HL-60 (cell line): ENCODE measurements around the gene ARPC1B.
"Not testable (repeated sequence)": the region's sequence is repeated elsewhere in the genome, so short reads cannot be mapped to it uniquely, and the experiment has no call there.

Experiments used
- DNase-seq, 2 experiments: peaks; one replicate each; pipeline ENCODE4 v3.0.0-alpha.2; 2010 to 2020; ENCODE audit warnings: low read depth in 1 of 2, low spot score in 1 of 2
- H3K27ac ChIP-seq: fragments of 250-450 bp; sonication (Bioruptor Pico); replicated peaks from 2 replicates; pipeline ENCODE4 v1.5.1; 2020; ENCODE audit warnings: mild to moderate bottlenecking, moderate library complexity
- H3K27me3 ChIP-seq: fragments of 250-450 bp; sonication (Bioruptor Pico); 2 replicates; pipeline ENCODE4 v1.5.1; 2021; ENCODE audit warnings: mild to moderate bottlenecking, moderate library complexity; ENCODE audit not compliant: insufficient read depth, poor library complexity, severe bottlenecking
- H3K4me3 ChIP-seq: replicated peaks from 2 replicates; pipeline ENCODE4 v1.5.1; 2011; ENCODE audit warnings: mild to moderate bottlenecking, control low read depth, low read length; ENCODE audit not compliant: insufficient read depth
- GABPA ChIP-seq: IDR thresholded peaks from 2 replicates; pipeline ENCODE4 v1.6.1; 2012; ENCODE audit warnings: low read depth
- POLR2AphosphoS5 ChIP-seq: IDR thresholded peaks from 2 replicates; pipeline ENCODE4 v1.6.1; 2012; ENCODE audit warnings: low read depth
- REST ChIP-seq: IDR thresholded peaks from 2 replicates; pipeline ENCODE4 v1.6.1; 2012; ENCODE audit warnings: low read depth; ENCODE audit not compliant: insufficient replicate concordance
- SPI1 ChIP-seq: IDR thresholded peaks from 2 replicates; pipeline ENCODE4 v1.6.1; 2012; ENCODE audit warnings: low read depth, mild to moderate bottlenecking, borderline replicate concordance
- TF ChIP-seq, protein P1 (sequence below): IDR thresholded peaks from one replicate; pipeline ENCODE4 v1.5.1; 2011; ENCODE audit warnings: low read length, control low read depth, inconsistent platforms; ENCODE audit not compliant: insufficient read depth

The ARPC1B gene

GRCh38 chr7:99384523-99384922 lies 10.0 kb downstream of the ARPC1B start:
- no peak for DNase-seq
- H3K4me3 ChIP-seq, result no peak overlapping the region
- peak overlapping the region; percentile 25; the same call in 1 of the 2 replicates for H3K27ac ChIP-seq
- H3K27me3 ChIP-seq, result no peaks in the 10 kb centered on the region
- TF ChIP-seq, protein P1, sequence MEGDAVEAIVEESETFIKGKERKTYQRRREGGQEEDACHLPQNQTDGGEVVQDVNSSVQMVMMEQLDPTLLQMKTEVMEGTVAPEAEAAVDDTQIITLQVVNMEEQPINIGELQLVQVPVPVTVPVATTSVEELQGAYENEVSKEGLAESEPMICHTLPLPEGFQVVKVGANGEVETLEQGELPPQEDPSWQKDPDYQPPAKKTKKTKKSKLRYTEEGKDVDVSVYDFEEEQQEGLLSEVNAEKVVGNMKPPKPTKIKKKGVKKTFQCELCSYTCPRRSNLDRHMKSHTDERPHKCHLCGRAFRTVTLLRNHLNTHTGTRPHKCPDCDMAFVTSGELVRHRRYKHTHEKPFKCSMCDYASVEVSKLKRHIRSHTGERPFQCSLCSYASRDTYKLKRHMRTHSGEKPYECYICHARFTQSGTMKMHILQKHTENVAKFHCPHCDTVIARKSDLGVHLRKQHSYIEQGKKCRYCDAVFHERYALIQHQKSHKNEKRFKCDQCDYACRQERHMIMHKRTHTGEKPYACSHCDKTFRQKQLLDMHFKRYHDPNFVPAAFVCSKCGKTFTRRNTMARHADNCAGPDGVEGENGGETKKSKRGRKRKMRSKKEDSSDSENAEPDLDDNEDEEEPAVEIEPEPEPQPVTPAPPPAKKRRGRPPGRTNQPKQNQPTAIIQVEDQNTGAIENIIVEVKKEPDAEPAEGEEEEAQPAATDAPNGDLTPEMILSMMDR, result no peak
- no peak for TF ChIP-seq GABPA
- TF ChIP-seq SPI1, result no peak
- peak; percentile 29; the same call in 1 of the 2 replicates for TF ChIP-seq POLR2AphosphoS5
- no peak for TF ChIP-seq REST

- DNase-seq, result no peak
- Histone ChIP-seq H3K27ac (peak overlapping the region; percentile 36), H3K27me3 (no peaks in the 10 kb centered on the region), H3K4me3 (no peak overlapping the region)
- TF ChIP-seq, protein P1, result no peak
- TF ChIP-seq REST, result no peak
- TF ChIP-seq GABPA, result no peak
- no peak; the same call in 1 of the 2 replicates for TF ChIP-seq POLR2AphosphoS5
- no peak for TF ChIP-seq SPI1
Observed at GRCh38 chr7:99385564-99385963, 11.0 kb downstream of the ARPC1B start.

- peak in 1 of 2 experiments; percentile 63 for DNase-seq
- no peak for TF ChIP-seq REST
- TF ChIP-seq, protein P1, result no peak
- no peak for TF ChIP-seq GABPA
- TF ChIP-seq POLR2AphosphoS5, result no peak
- TF ChIP-seq SPI1, result no peak
- Histone ChIP-seq H3K4me3 (no peak overlapping the region), H3K27ac (no peak overlapping the region), H3K27me3 (no peaks in the 10 kb centered on the region)
Observed at GRCh38 chr7:99386584-99387238, 12.2 kb downstream of the ARPC1B start.

GRCh38 chr7:99387239-99387635 lies 12.7 kb downstream of the ARPC1B start:
- DNase-seq, result peak in 1 of 2 experiments; percentile 20
- not testable (repeated sequence) for H3K27me3 ChIP-seq, H3K4me3 ChIP-seq, H3K27ac ChIP-seq
